Measurements from ENCODE around the gene MGAT5.
A peak's percentile ranks its signal among the peaks of the same experiment; 100 is the strongest.

Gene MGAT5

DNA sequence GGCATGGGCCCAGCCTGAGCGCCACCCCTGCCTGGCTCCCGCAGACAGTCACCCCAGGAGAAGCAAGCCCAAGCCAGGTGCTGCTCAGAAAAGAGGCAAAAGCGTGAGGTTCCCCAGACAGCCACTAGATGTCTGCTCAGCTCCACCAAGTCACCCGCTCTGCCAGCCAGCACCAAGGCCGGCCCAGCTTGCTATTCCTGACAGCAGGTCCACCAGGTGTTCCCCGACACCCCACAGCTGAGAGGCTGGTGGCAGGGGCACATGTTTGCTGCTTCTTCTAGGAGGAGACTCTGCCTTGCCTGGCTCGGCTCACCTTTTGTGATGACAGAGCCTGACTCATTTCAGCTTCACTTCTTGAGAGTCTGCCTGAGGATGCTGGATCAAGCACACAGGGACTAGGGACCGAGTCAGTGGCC, 206.7 kb downstream of the MGAT5 start:
- H3K27me3 ChIP-seq (ENCODE audit: insufficient read depth, low read depth) = no peaks in the 10 kb centered on the region
- no peaks in the 10 kb centered on the region for H3K4me1 ChIP-seq (ENCODE audit: low read depth, poor library complexity, severe bottlenecking)
- no peak overlapping the region for H3K4me2 ChIP-seq
- no peaks in the 10 kb centered on the region for H4K20me1 ChIP-seq (ENCODE audit: insufficient read depth)
- H3K36me3 ChIP-seq (ENCODE audit: insufficient read depth) = no peaks in the 10 kb centered on the region
- TF ChIP-seq, protein P1, sequence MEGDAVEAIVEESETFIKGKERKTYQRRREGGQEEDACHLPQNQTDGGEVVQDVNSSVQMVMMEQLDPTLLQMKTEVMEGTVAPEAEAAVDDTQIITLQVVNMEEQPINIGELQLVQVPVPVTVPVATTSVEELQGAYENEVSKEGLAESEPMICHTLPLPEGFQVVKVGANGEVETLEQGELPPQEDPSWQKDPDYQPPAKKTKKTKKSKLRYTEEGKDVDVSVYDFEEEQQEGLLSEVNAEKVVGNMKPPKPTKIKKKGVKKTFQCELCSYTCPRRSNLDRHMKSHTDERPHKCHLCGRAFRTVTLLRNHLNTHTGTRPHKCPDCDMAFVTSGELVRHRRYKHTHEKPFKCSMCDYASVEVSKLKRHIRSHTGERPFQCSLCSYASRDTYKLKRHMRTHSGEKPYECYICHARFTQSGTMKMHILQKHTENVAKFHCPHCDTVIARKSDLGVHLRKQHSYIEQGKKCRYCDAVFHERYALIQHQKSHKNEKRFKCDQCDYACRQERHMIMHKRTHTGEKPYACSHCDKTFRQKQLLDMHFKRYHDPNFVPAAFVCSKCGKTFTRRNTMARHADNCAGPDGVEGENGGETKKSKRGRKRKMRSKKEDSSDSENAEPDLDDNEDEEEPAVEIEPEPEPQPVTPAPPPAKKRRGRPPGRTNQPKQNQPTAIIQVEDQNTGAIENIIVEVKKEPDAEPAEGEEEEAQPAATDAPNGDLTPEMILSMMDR (conservative IDR thresholded peaks at IDR 0.05; ENCODE audit: low read depth, low read length) = peak; percentile 54
- H3K4me3 ChIP-seq (IDR thresholded peaks at IDR 0.05; ENCODE audit: insufficient read depth, low read depth, low read length) = no peak overlapping the region
- no peak overlapping the region for H3K27ac ChIP-seq
- H3K9ac ChIP-seq = no peak overlapping the region
- H3K79me2 ChIP-seq (ENCODE audit: insufficient read depth, low read depth) = no peaks in the 10 kb centered on the region
- no peak overlapping the region for H2AFZ ChIP-seq (ENCODE audit: low read depth)

DNA sequence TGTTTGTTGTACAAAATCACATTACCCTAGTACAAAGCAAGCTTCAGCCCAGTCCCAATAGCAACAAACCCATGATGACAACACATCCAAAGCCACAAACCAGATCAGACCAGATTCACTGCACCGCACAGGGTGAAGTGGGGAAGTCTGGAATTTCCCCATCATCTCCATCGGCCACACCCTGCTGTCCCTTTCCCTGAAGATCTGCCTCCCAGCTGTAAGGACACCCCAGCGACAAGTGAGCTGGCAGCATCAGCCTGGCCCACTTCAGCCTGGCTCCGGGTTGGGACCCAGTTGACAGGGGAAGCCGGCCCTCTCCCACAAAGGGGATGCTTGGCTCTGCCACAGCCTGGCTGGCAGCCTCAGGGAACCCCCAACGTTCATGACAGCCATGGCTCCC, 207.6 kb downstream of the MGAT5 start:
- Histone ChIP-seq H3K4me2 (no peak overlapping the region), H3K27me3 (ENCODE audit: insufficient read depth, low read depth) (no peaks in the 10 kb centered on the region), H3K79me2 (ENCODE audit: insufficient read depth, low read depth) (no peaks in the 10 kb centered on the region), H3K9ac (no peak overlapping the region), H3K4me1 (ENCODE audit: low read depth, poor library complexity, severe bottlenecking) (no peaks in the 10 kb centered on the region), H3K27ac (no peak overlapping the region), H4K20me1 (ENCODE audit: insufficient read depth) (no peaks in the 10 kb centered on the region), H3K36me3 (ENCODE audit: insufficient read depth) (no peaks in the 10 kb centered on the region), H2AFZ (ENCODE audit: low read depth) (no peak overlapping the region), H3K4me3 (IDR thresholded peaks at IDR 0.05; ENCODE audit: insufficient read depth, low read depth, low read length) (no peak overlapping the region)
- TF ChIP-seq, protein P1 (conservative IDR thresholded peaks at IDR 0.05; ENCODE audit: low read depth, low read length) = no peak

DNA sequence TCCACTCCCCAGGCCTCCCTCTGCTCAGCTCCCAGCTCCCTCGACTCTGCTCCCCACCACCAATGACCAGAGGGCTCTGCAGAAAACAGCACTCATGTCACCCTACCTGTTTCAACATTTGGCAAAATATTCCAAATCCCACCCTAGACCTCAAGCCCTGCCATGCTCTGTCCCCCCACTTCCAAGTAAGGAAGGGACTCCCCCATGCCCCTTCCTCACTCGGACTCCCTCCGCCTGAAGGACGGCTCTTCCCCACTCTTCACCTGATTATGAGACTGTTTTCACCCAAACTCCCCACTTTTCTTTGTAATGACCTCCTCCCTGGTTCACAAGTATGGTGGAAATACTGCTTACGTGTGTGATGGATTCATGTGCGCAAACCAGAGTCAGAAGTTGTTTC, 208.4 kb downstream of the MGAT5 start:
- Histone ChIP-seq H3K4me2 (no peak overlapping the region), H3K27ac (no peak overlapping the region), H4K20me1 (ENCODE audit: insufficient read depth) (no peaks in the 10 kb centered on the region), H3K4me3 (IDR thresholded peaks at IDR 0.05; ENCODE audit: insufficient read depth, low read depth, low read length) (no peak overlapping the region), H3K27me3 (ENCODE audit: insufficient read depth, low read depth) (no peaks in the 10 kb centered on the region), H3K4me1 (ENCODE audit: low read depth, poor library complexity, severe bottlenecking) (no peaks in the 10 kb centered on the region), H3K9ac (no peak overlapping the region), H3K36me3 (ENCODE audit: insufficient read depth) (no peaks in the 10 kb centered on the region), H3K79me2 (ENCODE audit: insufficient read depth, low read depth) (no peaks in the 10 kb centered on the region), H2AFZ (ENCODE audit: low read depth) (no peak overlapping the region)
- TF ChIP-seq, protein P1 (conservative IDR thresholded peaks at IDR 0.05; ENCODE audit: low read depth, low read length) = no peak

DNA sequence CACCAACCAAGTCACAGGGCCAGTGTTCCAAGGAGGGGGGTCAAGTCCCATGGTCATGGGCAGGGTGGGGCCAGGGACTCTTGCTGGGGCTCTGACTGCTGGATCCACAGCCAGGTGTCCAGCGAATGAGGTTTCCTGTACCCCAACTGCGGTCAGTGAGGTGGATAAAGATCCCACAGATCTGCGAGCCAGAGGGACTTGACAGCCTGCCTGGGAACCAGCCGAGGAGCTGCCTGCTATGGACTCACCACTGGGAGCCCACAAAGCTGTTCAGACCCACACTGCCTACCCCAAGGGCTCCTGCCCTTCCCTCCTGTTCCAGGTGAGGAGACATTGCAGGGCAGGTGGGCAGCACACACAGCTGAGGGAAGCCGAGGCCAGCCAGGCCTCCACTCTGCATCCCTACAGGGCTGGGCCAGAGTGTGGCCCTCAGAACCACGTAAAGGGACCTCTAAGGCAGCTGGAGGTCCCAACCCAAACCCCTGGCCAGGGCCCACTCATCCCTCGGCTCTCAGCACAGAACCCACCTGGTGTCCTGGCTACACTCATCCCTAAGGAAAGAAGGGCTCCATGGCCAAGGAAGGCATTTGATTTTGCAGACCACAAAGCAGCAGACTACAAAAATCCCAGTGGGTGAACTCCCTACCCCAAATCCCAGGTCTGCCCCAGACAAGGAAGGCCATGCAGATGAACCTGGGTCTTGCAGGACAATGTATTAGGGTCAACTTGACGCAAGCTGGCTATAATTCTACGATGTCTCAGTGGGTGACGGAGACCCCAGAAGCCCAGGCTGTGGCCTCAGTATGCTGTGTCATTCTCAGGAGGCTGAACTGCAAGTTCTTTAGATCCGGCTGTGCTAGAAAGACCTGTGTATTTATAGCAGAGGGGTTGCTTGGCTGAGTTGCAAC, 209.2 kb downstream of the MGAT5 start:
- Histone ChIP-seq H2AFZ (ENCODE audit: low read depth) (no peak overlapping the region), H3K4me1 (ENCODE audit: low read depth, poor library complexity, severe bottlenecking) (no peaks in the 10 kb centered on the region), H3K27me3 (ENCODE audit: insufficient read depth, low read depth) (no peaks in the 10 kb centered on the region), H3K4me2 (no peak overlapping the region), H3K9ac (no peak overlapping the region), H3K79me2 (ENCODE audit: insufficient read depth, low read depth) (no peaks in the 10 kb centered on the region), H3K4me3 (IDR thresholded peaks at IDR 0.05; ENCODE audit: insufficient read depth, low read depth, low read length) (no peak overlapping the region), H3K36me3 (ENCODE audit: insufficient read depth) (no peaks in the 10 kb centered on the region), H4K20me1 (ENCODE audit: insufficient read depth) (no peaks in the 10 kb centered on the region), H3K27ac (no peak overlapping the region)
- TF ChIP-seq, protein P1 (conservative IDR thresholded peaks at IDR 0.05; ENCODE audit: low read depth, low read length) = no peak
